C4-2B (cell line): ENCODE measurements around the gene ANKFY1.

Experiments used
- H3K27ac ChIP-seq: fragments of 450-650 bp; 2 replicates; pipeline ENCODE4 v1.5.1; 2017
- CTCF ChIP-seq: fragments of 450-650 bp; conservative IDR thresholded peaks from 2 replicates; pipeline ENCODE4 v1.5.1; 2017; ENCODE audit warnings: mild to moderate bottlenecking
- ZFX ChIP-seq: fragments of 450-650 bp; IDR thresholded peaks from 2 replicates; pipeline ENCODE4 v1.6.1; 2017

Gene ANKFY1

GRCh38 chr17:4179071-4179470, 84.7 kb downstream of the ANKFY1 start:
- TF ChIP-seq CTCF, result no peak
- no peak for TF ChIP-seq ZFX
- H3K27ac ChIP-seq, result no peak overlapping the region

GRCh38 chr17:4178651-4179050, 85.1 kb downstream of the ANKFY1 start:
- TF ChIP-seq CTCF, result no peak
- TF ChIP-seq ZFX, result no peak
- H3K27ac ChIP-seq, result no peak overlapping the region

- TF ChIP-seq CTCF, result no peak
- no peak for TF ChIP-seq ZFX
- no peak overlapping the region for H3K27ac ChIP-seq
Measured at GRCh38 chr17:4177806-4178205, 86.0 kb downstream of the ANKFY1 start.

- H3K27ac ChIP-seq, result no peak overlapping the region
- no peak for TF ChIP-seq CTCF
Measured at GRCh38 chr17:4176808-4177472, 86.8 kb downstream of the ANKFY1 start.

GRCh38 chr17:4175921-4176807, 87.6 kb downstream of the ANKFY1 start:
- no peak overlapping the region for H3K27ac ChIP-seq
- TF ChIP-seq ZFX (no peak), CTCF (no peak)

- H3K27ac ChIP-seq, result no peak overlapping the region
- no peak for TF ChIP-seq CTCF
- TF ChIP-seq ZFX, result no peak
Measured at GRCh38 chr17:4174556-4174955, 89.2 kb downstream of the ANKFY1 start.

- no peak overlapping the region for H3K27ac ChIP-seq
- no peak for TF ChIP-seq CTCF
- no peak for TF ChIP-seq ZFX
Measured at GRCh38 chr17:4173781-4174180, 90.0 kb downstream of the ANKFY1 start.
